Fibroblast of lung (primary cell): ENCODE measurements around the gene CMIP. TPM values are rescaled to one million over a fixed set of nuclear protein-coding genes. Genes with fewer than 3 reads are reported as not detected.

Experiments used
- DNase-seq, 2 donors: peaks; one replicate each; pipeline versions ENCODE4 v3.0.0 to v3.0.0-alpha.2; 2010; ENCODE audit warnings: low read depth in 2 of 2
- H2AFZ ChIP-seq: 2 replicates; pipeline ENCODE4 v1.5.1; 2012; ENCODE audit warnings: low read length, control low read depth, inconsistent platforms
- H3K27ac ChIP-seq: 2 replicates; pipeline ENCODE4 v1.5.1; 2011; ENCODE audit warnings: low read length, control low read depth; ENCODE audit not compliant: insufficient read depth
- H3K27me3 ChIP-seq: 2 replicates; pipeline ENCODE4 v1.5.1; 2011; ENCODE audit warnings: mild to moderate bottlenecking, low read length; ENCODE audit not compliant: control insufficient read depth, insufficient read depth
- H3K36me3 ChIP-seq: 2 replicates; pipeline ENCODE4 v1.5.1; 2011; ENCODE audit warnings: low read length; ENCODE audit not compliant: control insufficient read depth, insufficient read depth
- H3K4me1 ChIP-seq: 2 replicates; pipeline ENCODE4 v1.5.1; 2011; ENCODE audit warnings: low read length; ENCODE audit not compliant: control insufficient read depth, insufficient read depth; ENCODE audit errors: extremely low read depth
- H3K4me2 ChIP-seq: 2 replicates; pipeline ENCODE4 v1.5.1; 2011; ENCODE audit warnings: low read length, control low read depth; ENCODE audit not compliant: insufficient read depth; ENCODE audit errors: extremely low read depth
- H3K4me3 ChIP-seq, 4 experiments: fragments of 200-600 bp in 1 of 4; sonication (generic) in 1 of 4; replicated peaks in 1 of 4; 2 replicates each; pipeline ENCODE4 v1.5.1; 2011 to 2016; ENCODE audit warnings: low read length in 4 of 4, low read depth in 3 of 4, mild to moderate bottlenecking in 3 of 4, control low read depth in 2 of 4, inconsistent platforms in 1 of 4, mixed read lengths in 1 of 4; ENCODE audit not compliant: insufficient read depth in 1 of 4; ENCODE audit errors: control extremely low read depth in 1 of 4
- H3K79me2 ChIP-seq: 2 replicates; pipeline ENCODE4 v1.5.1; 2012; ENCODE audit warnings: mild to moderate bottlenecking, low read length, inconsistent platforms; ENCODE audit not compliant: control insufficient read depth, insufficient read depth
- H3K9ac ChIP-seq: 2 replicates; pipeline ENCODE4 v1.5.1; 2011; ENCODE audit warnings: mild to moderate bottlenecking, low read length, control low read depth; ENCODE audit not compliant: insufficient read depth
- H3K9me3 ChIP-seq: 2 replicates; pipeline ENCODE4 v1.5.1; 2012; ENCODE audit warnings: low read depth, low read length; ENCODE audit not compliant: control insufficient read depth, insufficient read depth
- H4K20me1 ChIP-seq: 2 replicates; pipeline ENCODE4 v1.5.1; 2011; ENCODE audit warnings: low read length; ENCODE audit not compliant: control insufficient read depth, insufficient read depth; ENCODE audit errors: extremely low read depth
- CTCF ChIP-seq, 2 donors: IDR thresholded peaks in 1 of 2; conservative IDR thresholded peaks in 1 of 2; 1 replicate in 1 of 2; 2 replicates in 1 of 2; pipeline ENCODE4 v1.5.1; 2011 to 2012; ENCODE audit warnings: low read length in 2 of 2, control low read depth in 1 of 2, inconsistent platforms in 1 of 2, low read depth in 1 of 2, mild to moderate bottlenecking in 1 of 2
- EZH2 ChIP-seq: IDR thresholded peaks from 2 replicates; pipeline ENCODE4 v1.5.1; 2012; ENCODE audit warnings: low read length, control low read depth, mild to moderate bottlenecking; ENCODE audit errors: missing control alignments
- polyA plus RNA-seq, 2 donors: library from polyadenylated mRNA; depleted of rRNA in 1 of 2; stranded (reverse) in 1 of 2; unstranded in 1 of 2; fragments of >200 nt; gene quantifications; 2 replicates each; pipeline ENCODE4 v1.2.1, GENCODE V29; 2011 to 2012; ENCODE audit warnings: missing spikeins in 1 of 2
- total RNA-seq: library from RNA; depleted of rRNA; stranded (reverse); fragments of >200 nt; gene quantifications from 2 replicates; pipeline ENCODE4 v1.2.1, GENCODE V29; 2014

CMIP gene
- total and polyA plus RNA-seq, 2 donors (not counting 1 experiment from before 2014, with no cell fraction given): 1.9 to 5.1 TPM

- Histone ChIP-seq H3K4me2 (no peak overlapping the region), H3K27me3 (peaks cover 5% of the 10 kb centered on the region), H3K4me1 (no peaks in the 10 kb centered on the region), H3K36me3 (no peaks in the 10 kb centered on the region), H2AFZ (no peak overlapping the region), H3K79me2 (no peaks in the 10 kb centered on the region), H4K20me1 (no peaks in the 10 kb centered on the region), H3K9ac (no peak overlapping the region), H3K27ac (no peak overlapping the region), H3K9me3 (no peaks in the 10 kb centered on the region), H3K4me3 (no peak overlapping the region)
- no peak for DNase-seq
- TF ChIP-seq CTCF (conservative IDR thresholded peaks at IDR 0.05 in 1 of 2, IDR thresholded peaks at IDR 0.05 in 1 of 2; ENCODE audit: low read depth in 1 of 2, low read length in 2 of 2): no peak
- no peak for TF ChIP-seq EZH2
These were observed 27.9 kb upstream of the CMIP start for GRCh38 chr16:81416749-81417148.

- no peak overlapping the region for H2AFZ ChIP-seq
- H3K9ac ChIP-seq: no peak overlapping the region
- H3K4me1 ChIP-seq: no peaks in the 10 kb centered on the region
- TF ChIP-seq EZH2 (no peak), CTCF (conservative IDR thresholded peaks at IDR 0.05 in 1 of 2, IDR thresholded peaks at IDR 0.05 in 1 of 2; ENCODE audit: low read depth in 1 of 2, low read length in 2 of 2) (no peak)
- H3K4me3 ChIP-seq: no peak overlapping the region
- H3K36me3 ChIP-seq: no peaks in the 10 kb centered on the region
- no peak overlapping the region for H3K27ac ChIP-seq
- H3K79me2 ChIP-seq: no peaks in the 10 kb centered on the region
- H3K27me3 ChIP-seq: peaks cover 5% of the 10 kb centered on the region
- DNase-seq: no peak
- H4K20me1 ChIP-seq: no peaks in the 10 kb centered on the region
- H3K4me2 ChIP-seq: no peak overlapping the region
- no peaks in the 10 kb centered on the region for H3K9me3 ChIP-seq
These were observed 27.4 kb upstream of the CMIP start for GRCh38 chr16:81417210-81417609.

GRCh38 chr16:81419806-81420205 is 24.8 kb upstream of the CMIP start:
- Histone ChIP-seq H3K27me3 (no peaks in the 10 kb centered on the region), H3K9me3 (no peaks in the 10 kb centered on the region), H2AFZ (no peak overlapping the region), H3K4me2 (no peak overlapping the region), H3K79me2 (no peaks in the 10 kb centered on the region), H3K27ac (no peak overlapping the region), H3K4me1 (no peaks in the 10 kb centered on the region), H3K9ac (no peak overlapping the region), H3K4me3 (no peak overlapping the region), H3K36me3 (no peaks in the 10 kb centered on the region), H4K20me1 (no peaks in the 10 kb centered on the region)
- no peak for DNase-seq
- TF ChIP-seq EZH2: no peak
- no peak for TF ChIP-seq CTCF (conservative IDR thresholded peaks at IDR 0.05 in 1 of 2, IDR thresholded peaks at IDR 0.05 in 1 of 2; ENCODE audit: low read depth in 1 of 2, low read length in 2 of 2)
